ENCODE results near the gene KIAA1217.

DNA sequence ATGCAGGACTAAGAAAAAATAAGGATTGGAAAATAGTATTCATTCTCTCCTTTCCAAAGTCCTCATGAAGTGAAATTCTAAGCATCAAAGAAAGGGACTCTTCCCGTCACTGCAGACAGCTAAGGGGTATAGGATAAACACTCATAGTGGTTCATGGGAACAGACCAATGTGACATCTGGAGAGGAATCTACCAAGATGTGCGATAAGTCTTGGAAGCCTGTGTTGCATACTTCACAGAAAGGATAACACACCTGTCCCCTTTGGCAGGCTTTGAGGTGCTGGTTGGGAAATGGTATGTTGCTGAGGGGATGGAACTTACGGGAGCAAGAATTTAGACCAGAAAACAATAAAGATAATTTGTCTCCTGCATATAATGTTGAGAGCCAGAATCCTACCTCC is 266.7 kb downstream of the KIAA1217 start:
- no peak for TF ChIP-seq POLR2AphosphoS5 (IDR thresholded peaks at IDR 0.05; ENCODE audit: low read depth, low read length)
- TF ChIP-seq POLR2A (IDR thresholded peaks at IDR 0.05; ENCODE audit: low read depth, low read length) = no peak
- no peak for TF ChIP-seq TAF1 (IDR thresholded peaks at IDR 0.05; ENCODE audit: low read depth, low read length)
- TF ChIP-seq SPI1 (IDR thresholded peaks at IDR 0.05; ENCODE audit: low read depth, low read length) = no peak
- no peak for TF ChIP-seq PAX5 (IDR thresholded peaks at IDR 0.05; ENCODE audit: insufficient read depth, low read length, severe bottlenecking)

Measured in GM12891 (cell line).